Astrocyte of the spinal cord (primary cell): ENCODE data around the gene ATP8A1.

Source experiments
- DNase-seq: peaks from one replicate; pipeline ENCODE4 v3.0.0; 2011; ENCODE audit warnings: low read depth, low spot score
- H3K4me3 ChIP-seq: 2 replicates; pipeline ENCODE4 v1.5.1; 2011; ENCODE audit warnings: low read depth, mild to moderate bottlenecking, low read length, moderate library complexity
- CTCF ChIP-seq: IDR thresholded peaks from 2 replicates; pipeline ENCODE4 v1.5.1; 2012; ENCODE audit warnings: low read depth, mild to moderate bottlenecking, low read length, inconsistent platforms
- in situ Hi-C: cut with HindIII; loops from 2 replicates; pipeline ENCODE4 v1.10.0; 2017; ENCODE audit warnings: low sequenced_read_pairs

ATP8A1 gene

GRCh38 chr4:42608551-42608950 lies 48.4 kb downstream of the ATP8A1 start:
- TF ChIP-seq CTCF, result no peak
- no peak overlapping the region for H3K4me3 ChIP-seq
- DNase-seq, result peak; percentile 1
- in situ Hi-C loops, result no loop called here

GRCh38 chr4:42607011-42607726 lies 49.7 kb downstream of the ATP8A1 start:
- no peak for DNase-seq
- in situ Hi-C loops, result no loop called here
- TF ChIP-seq CTCF, result no peak
- H3K4me3 ChIP-seq, result no peak overlapping the region

- no peak for TF ChIP-seq CTCF
- H3K4me3 ChIP-seq, result no peak overlapping the region
- no peak for DNase-seq
- in situ Hi-C loops, result no loop called here
Observed at GRCh38 chr4:42605264-42605663, 51.6 kb downstream of the ATP8A1 start.

GRCh38 chr4:42603862-42604261 lies 53.0 kb downstream of the ATP8A1 start:
- H3K4me3 ChIP-seq, result no peak overlapping the region
- no peak for TF ChIP-seq CTCF
- DNase-seq, result no peak
- in situ Hi-C loops, result no loop called here

- H3K4me3 ChIP-seq, result no peak overlapping the region
- no peak for TF ChIP-seq CTCF
- DNase-seq, result no peak
- in situ Hi-C loops, result no loop called here
Observed at GRCh38 chr4:42600578-42600977, 56.3 kb downstream of the ATP8A1 start.

GRCh38 chr4:42596918-42597317 lies 60.0 kb downstream of the ATP8A1 start:
- no peak for DNase-seq
- no peak for TF ChIP-seq CTCF
- in situ Hi-C loops, result no loop called here
- H3K4me3 ChIP-seq, result no peak overlapping the region

GRCh38 chr4:42594888-42595287 lies 62.0 kb downstream of the ATP8A1 start:
- H3K4me3 ChIP-seq, result no peak overlapping the region
- no peak for TF ChIP-seq CTCF
- in situ Hi-C loops, result no loop called here
- DNase-seq, result no peak
